GM12892 (cell line): ENCODE data around the gene YARS1.

Source experiments
- POLR2A ChIP-seq: IDR thresholded peaks from 2 replicates; pipeline ENCODE4 v1.6.1; 2011; ENCODE audit warnings: low read depth, low read length, control low read depth
- POLR2AphosphoS5 ChIP-seq: IDR thresholded peaks from 2 replicates; pipeline ENCODE4 v1.6.1; 2011; ENCODE audit warnings: low read depth, low read length, control low read depth

- no peak for TF ChIP-seq POLR2A
- no peak for TF ChIP-seq POLR2AphosphoS5
These were observed 59.8 kb downstream of the YARS1 start for GRCh38 chr1:32757213-32757895.
